ENCODE measurements around the gene CAMTA1. TPM values are rescaled to one million over a fixed set of nuclear protein-coding genes. Genes with fewer than 3 reads are reported as not detected.

Gene CAMTA1
- polyA plus RNA-seq, 1 of the 3 experiments (the other 2 are of a cell fraction), result 63.1 TPM

- no peak for TF ChIP-seq ELF1 (IDR thresholded peaks at IDR 0.05)
- TF ChIP-seq FOXJ3 (CRISPR knock-in tag; IDR thresholded peaks at IDR 0.05), result no peak
- no peak for TF ChIP-seq JUND (IDR thresholded peaks at IDR 0.05)
- no peak for TF ChIP-seq ZBTB33 (IDR thresholded peaks at IDR 0.05; ENCODE audit: borderline replicate concordance, low read depth)
- TF ChIP-seq RAD21 (IDR thresholded peaks at IDR 0.05; ENCODE audit: low read length), result no peak
Observed at GRCh38 chr1:7113136-7113535, 327.9 kb downstream of the CAMTA1 start (continued).

DNA sequence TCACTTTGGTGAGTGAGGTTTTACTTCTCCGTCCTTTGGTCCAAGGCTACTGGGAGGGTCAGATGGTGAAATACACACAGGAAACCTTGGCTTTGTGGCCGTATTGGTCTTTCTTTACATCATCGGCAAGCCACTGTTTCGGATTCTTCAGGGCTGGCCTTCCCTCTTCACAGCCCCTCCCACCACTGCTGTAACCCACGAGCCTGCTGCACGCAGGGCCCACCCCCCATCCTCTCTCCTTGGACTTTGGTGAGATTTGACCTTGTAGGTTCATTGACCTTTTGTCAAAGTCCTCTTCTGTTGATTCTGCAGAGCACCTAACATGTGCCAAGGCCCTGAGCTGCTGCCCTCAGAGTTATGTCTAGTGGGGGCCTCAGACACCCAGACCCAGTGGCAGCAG lies 328.6 kb downstream of the CAMTA1 start:
- TF ChIP-seq, protein P1, sequence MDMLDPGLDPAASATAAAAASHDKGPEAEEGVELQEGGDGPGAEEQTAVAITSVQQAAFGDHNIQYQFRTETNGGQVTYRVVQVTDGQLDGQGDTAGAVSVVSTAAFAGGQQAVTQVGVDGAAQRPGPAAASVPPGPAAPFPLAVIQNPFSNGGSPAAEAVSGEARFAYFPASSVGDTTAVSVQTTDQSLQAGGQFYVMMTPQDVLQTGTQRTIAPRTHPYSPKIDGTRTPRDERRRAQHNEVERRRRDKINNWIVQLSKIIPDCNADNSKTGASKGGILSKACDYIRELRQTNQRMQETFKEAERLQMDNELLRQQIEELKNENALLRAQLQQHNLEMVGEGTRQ (IDR thresholded peaks at IDR 0.05; ENCODE audit: borderline replicate concordance, low read depth, low read length), result no peak
- TF ChIP-seq MAX (IDR thresholded peaks at IDR 0.05; ENCODE audit: low read depth) (no peak), FOXJ3 (CRISPR knock-in tag; IDR thresholded peaks at IDR 0.05) (no peak), ELF1 (IDR thresholded peaks at IDR 0.05) (no peak), EP300 (IDR thresholded peaks at IDR 0.05; ENCODE audit: borderline replicate concordance in 1 of 2, low read depth in 1 of 2, low read length in 1 of 2) (no peak), GATA2 (CRISPR knock-in tag; IDR thresholded peaks at IDR 0.05) (no peak), MXI1 (IDR thresholded peaks at IDR 0.05; ENCODE audit: low read depth, low read length) (no peak), RAD21 (IDR thresholded peaks at IDR 0.05; ENCODE audit: low read length) (no peak)
- peaks cover 10% of the 10 kb centered on the region for H3F3A ChIP-seq (replicated peaks; ENCODE audit: insufficient read depth)
- no peak for DNase-seq
- no peak overlapping the region for H3K4me3 ChIP-seq (ENCODE audit: low read depth in 2 of 2, low read length in 1 of 2)
- peaks cover 0 to 6% of the 10 kb centered on the region in 2 experiments; a peak in 1 of 4 replicates for H3K4me1 ChIP-seq (ENCODE audit: control insufficient read depth in 1 of 2, insufficient read depth in 2 of 2, low read depth in 1 of 2, low read length in 1 of 2)
- no peaks in the 10 kb centered on the region for H3K9me3 ChIP-seq
- no peak overlapping the region for H3K9ac ChIP-seq
- no peak overlapping the region for H3K4me2 ChIP-seq
- no peak overlapping the region for H2AFZ ChIP-seq (ENCODE audit: low read depth)
- no peaks in the 10 kb centered on the region for H4K20me1 ChIP-seq (ENCODE audit: insufficient read depth)
- H3K79me2 ChIP-seq (ENCODE audit: insufficient read depth), result no peaks in the 10 kb centered on the region
- 71% methylated on average over 6 of the region's 6 CpGs for WGBS (ENCODE audit: low lambda C conversion rate)
- ChIA-PET POLR2A (no interaction called here), CTCF (no interaction called here)
- H3K9me2 ChIP-seq, result no peaks in the 10 kb centered on the region
- no peak overlapping the region for H3K27ac ChIP-seq (ENCODE audit: low read depth in 2 of 2, low read length in 1 of 2)
- H3K36me3 ChIP-seq (replicated peaks in 1 of 2; ENCODE audit: control insufficient read depth in 1 of 2, insufficient read depth in 2 of 2, low read length in 1 of 2), result no peaks in the 10 kb centered on the region
- no peaks in the 10 kb centered on the region for H3K27me3 ChIP-seq (ENCODE audit: insufficient read depth)

DNA sequence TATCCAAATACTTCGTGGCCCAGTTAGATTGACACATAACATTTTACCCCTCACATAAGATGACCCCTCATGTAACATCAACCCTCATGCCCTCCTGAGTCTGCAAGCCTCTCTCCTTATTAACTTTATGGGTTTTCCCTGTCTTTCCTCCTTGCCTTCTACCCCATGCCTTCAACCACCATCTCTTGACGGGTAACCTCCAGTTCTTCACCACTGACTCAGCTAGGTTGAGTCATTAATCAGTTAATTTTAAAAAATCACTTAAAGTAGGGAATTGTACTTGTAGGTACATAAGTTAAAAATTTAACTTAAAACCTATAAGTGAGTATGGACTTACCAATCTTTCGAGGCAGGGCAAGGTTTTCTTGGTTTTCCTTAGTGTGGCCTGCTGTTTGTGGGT lies 330.7 kb downstream of the CAMTA1 start:
- Histone ChIP-seq H3K36me3 (replicated peaks in 1 of 2; ENCODE audit: control insufficient read depth in 1 of 2, insufficient read depth in 2 of 2, low read length in 1 of 2) (no peaks in the 10 kb centered on the region), H3K79me2 (ENCODE audit: insufficient read depth) (no peaks in the 10 kb centered on the region), H3F3A (replicated peaks; ENCODE audit: insufficient read depth) (peaks cover 10% of the 10 kb centered on the region), H3K9me2 (no peaks in the 10 kb centered on the region), H3K9ac (no peak overlapping the region), H3K27ac (ENCODE audit: low read depth in 2 of 2, low read length in 1 of 2) (no peak overlapping the region), H4K20me1 (ENCODE audit: insufficient read depth) (no peaks in the 10 kb centered on the region), H3K27me3 (ENCODE audit: insufficient read depth) (no peaks in the 10 kb centered on the region), H3K4me2 (no peak overlapping the region), H3K4me1 (ENCODE audit: control insufficient read depth in 1 of 2, insufficient read depth in 2 of 2, low read depth in 1 of 2, low read length in 1 of 2) (no peaks in the 10 kb centered on the region; a peak in 1 of 4 replicates), H3K4me3 (ENCODE audit: low read depth in 2 of 2, low read length in 1 of 2) (no peak overlapping the region), H3K9me3 (no peaks in the 10 kb centered on the region), H2AFZ (ENCODE audit: low read depth) (no peak overlapping the region)
- ChIA-PET CTCF (no interaction called here), POLR2A (no interaction called here)
- no peak for DNase-seq
- 66% methylated on average over 3 of the region's 3 CpGs for WGBS (ENCODE audit: low lambda C conversion rate)
- TF ChIP-seq NFIC (IDR thresholded peaks at IDR 0.05; ENCODE audit: borderline replicate concordance) (no peak), RXRA (IDR thresholded peaks at IDR 0.05; ENCODE audit: borderline replicate concordance, low read depth) (no peak), EP300 (IDR thresholded peaks at IDR 0.05; ENCODE audit: borderline replicate concordance in 1 of 2, low read depth in 1 of 2, low read length in 1 of 2) (no peak), CHD2 (IDR thresholded peaks at IDR 0.05; ENCODE audit: low read length, partially characterized antibody) (no peak), JUND (IDR thresholded peaks at IDR 0.05) (no peak), EZH2phosphoT487 (IDR thresholded peaks at IDR 0.05; ENCODE audit: borderline replicate concordance, low read depth) (no peak), POLR2AphosphoS5 (IDR thresholded peaks at IDR 0.05; ENCODE audit: low read depth, low read length) (no peak), FOSL2 (IDR thresholded peaks at IDR 0.05; ENCODE audit: borderline replicate concordance, low read depth) (no peak), MEF2A (IDR thresholded peaks at IDR 0.05; ENCODE audit: borderline replicate concordance, low read depth) (no peak), TCF12 (IDR thresholded peaks at IDR 0.05) (no peak), FOXJ3 (CRISPR knock-in tag; IDR thresholded peaks at IDR 0.05) (no peak), RAD21 (IDR thresholded peaks at IDR 0.05; ENCODE audit: low read length) (no peak), CTCF (IDR thresholded peaks at IDR 0.05) (no peak)
